ENCODE data around the gene AP5Z1. TPM values are rescaled to one million over a fixed set of nuclear protein-coding genes. Genes with fewer than 3 reads are reported as not detected.

Gene AP5Z1
- total RNA-seq, 1 experiment from 2014 or later: 74.5 TPM

- DNase-seq (ENCODE audit: low spot score): no peak
These were observed 45.6 kb downstream of the AP5Z1 start for GRCh38 chr7:4820967-4821471.

- no peak for DNase-seq (ENCODE audit: low spot score)
These were observed 47.3 kb downstream of the AP5Z1 start for GRCh38 chr7:4822677-4823076.

- DNase-seq (ENCODE audit: low spot score): no peak
These were observed 48.2 kb downstream of the AP5Z1 start for GRCh38 chr7:4823441-4824119.

GRCh38 chr7:4824120-4824775, 48.8 kb downstream of the AP5Z1 start:
- no peak for DNase-seq (ENCODE audit: low spot score)

DNA sequence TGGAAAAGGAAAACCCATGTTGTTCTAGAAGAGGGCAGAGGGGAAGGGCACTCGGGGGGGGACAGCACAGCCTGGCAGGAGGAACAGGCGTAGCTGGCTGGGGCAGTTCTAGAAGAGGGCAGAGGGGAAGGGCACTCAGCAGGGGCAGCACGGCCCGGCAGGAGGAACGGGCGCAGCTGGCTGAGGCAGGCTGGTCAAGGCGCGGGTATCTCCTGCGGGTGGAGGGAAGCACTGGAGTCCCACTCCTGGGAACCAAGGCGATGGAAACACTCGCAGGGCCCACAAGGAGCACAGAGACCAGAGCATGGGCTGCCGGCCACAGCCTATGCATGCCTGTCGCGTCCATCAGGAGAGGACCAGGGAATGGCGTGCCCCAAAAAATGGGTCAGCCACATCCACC, 49.7 kb downstream of the AP5Z1 start:
- DNase-seq (ENCODE audit: low spot score): no peak

GRCh38 chr7:4828720-4829383, 53.4 kb downstream of the AP5Z1 start:
- no peak for DNase-seq (ENCODE audit: low spot score)

GRCh38 chr7:4830176-4830575, 54.8 kb downstream of the AP5Z1 start:
- peak; percentile 84 for DNase-seq (ENCODE audit: low spot score)

GRCh38 chr7:4831723-4832495, 56.5 kb downstream of the AP5Z1 start:
- DNase-seq (ENCODE audit: low spot score): no peak

- DNase-seq (ENCODE audit: low spot score): no peak
These were observed 57.3 kb downstream of the AP5Z1 start for GRCh38 chr7:4832711-4833110.

- no peak for DNase-seq (ENCODE audit: low spot score)
These were observed 57.8 kb downstream of the AP5Z1 start for GRCh38 chr7:4833176-4833575.

DNA sequence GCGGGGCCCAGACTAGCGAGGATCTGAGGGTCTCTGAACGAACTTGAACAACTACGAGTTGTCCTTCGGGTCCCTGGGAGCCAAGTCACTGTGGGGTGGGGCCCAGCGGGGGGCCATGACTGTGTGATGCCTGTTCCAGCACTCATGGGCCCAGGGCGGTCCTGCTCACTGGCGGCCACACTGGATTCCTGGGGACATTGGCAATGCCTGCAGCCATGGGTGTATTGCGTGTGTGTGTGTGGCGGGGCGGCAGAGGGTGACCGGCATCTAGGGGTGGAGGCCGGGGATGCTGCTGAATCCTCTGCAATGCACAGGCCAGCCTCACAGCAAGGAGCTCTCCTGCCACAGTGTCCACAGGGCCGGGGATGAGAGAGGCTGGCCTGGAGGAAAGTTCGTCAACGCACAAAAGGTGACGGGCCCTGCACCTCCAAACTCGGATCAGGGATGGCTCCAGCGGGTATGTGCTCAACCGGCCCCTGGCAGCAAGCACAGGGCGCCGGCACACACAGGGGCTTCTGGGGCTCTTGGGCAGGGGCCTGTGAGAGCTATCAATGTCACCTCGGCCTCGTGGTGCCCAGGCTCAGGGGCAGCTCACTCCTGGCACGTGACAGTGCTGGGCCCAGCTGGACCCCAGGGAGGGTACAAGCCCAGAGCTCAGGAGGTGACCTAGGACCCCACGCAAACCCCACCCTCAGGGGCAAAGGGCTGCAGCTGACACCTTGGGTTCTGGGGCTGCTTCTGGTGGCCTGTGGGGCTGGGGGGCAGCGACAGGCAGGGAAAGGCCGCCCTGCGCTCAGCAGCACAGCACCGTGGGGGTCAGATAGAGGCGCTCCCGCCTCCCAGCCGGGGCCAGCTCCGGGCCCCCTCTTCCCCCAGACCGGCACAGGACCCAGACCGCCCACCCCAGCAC, 58.5 kb downstream of the AP5Z1 start:
- DNase-seq (ENCODE audit: low spot score): no peak

DNA sequence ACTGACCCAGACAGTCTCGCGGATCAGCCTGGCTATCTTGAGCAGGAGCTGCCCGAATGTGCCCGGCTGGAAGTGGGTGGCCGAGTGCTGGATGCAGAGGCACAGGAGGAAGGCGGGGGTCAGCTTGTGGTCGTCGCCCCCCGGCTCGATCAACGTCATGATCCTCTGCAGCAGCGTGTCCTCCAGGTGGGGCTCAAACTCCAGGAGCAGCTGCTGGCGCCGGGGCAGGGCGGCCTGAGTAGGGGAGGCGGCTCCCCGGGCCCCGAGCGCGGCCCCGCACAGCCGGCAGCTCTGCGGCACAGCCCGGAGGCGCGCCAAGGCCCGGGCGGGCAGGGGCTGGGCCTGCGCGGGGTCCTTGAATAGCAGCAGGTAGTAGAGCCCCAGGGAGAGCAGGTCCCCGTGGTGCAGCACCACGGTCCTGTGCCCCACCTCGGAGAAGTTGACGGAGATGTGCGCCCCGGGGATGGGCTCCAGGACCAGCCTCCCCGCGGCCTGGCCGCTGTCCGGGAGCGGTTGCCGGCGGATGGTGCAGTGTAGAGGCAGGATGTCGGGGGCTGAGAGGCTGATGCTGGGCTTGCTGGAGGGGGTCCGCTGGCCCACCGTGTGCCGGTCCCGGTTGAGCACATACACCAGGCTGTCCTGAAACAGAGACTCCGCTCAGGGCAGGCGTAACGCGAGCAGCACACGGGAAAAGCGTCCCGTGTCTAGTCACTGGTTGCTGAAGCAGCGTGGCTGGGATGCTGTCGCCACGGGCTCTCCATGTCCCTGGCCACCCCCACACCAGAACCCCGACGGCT, 59.4 kb downstream of the AP5Z1 start:
- DNase-seq (ENCODE audit: low spot score): no peak

DNA sequence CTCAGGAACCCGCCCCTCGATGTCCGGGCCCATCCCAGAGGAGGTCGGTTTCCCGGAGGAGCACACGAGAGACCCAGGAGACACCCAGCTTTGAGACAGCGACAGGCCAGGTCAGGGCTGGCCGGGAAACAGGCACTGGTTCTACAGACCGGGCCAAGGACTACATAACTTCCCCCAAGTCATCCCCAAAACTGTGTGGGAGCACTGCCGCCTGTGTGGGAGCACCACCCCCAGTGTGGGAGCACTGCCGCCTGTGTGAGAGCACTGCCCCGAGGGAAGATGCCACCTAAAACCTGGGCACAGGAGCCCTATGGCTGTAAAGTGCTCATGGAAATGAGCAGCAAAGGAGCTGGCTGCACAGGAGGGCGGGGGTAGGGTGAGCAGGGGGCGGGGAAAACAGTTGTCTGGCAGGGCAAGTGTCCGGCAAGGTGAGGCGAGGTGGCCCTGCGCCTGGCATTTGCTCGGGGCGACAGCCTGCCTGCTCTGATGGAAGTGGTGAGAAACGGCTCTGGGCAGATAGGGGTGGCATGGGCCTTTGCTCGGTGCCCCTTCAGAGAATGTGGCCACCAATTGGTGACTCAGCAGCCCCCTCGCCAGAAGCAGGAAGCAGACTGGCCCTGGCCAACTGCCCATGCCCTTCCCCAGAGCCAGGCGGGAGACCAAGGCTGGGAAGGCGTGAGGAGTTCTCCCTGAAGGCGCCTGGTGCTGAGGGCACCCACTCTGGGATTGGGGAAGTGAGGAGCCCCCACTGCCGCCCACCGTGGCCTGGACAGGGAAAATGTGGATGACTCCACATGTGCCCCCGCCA, 60.2 kb downstream of the AP5Z1 start:
- no peak for DNase-seq (ENCODE audit: low spot score)

- no peak for DNase-seq (ENCODE audit: low spot score)
These were observed 60.8 kb downstream of the AP5Z1 start for GRCh38 chr7:4836206-4836661.

DNA sequence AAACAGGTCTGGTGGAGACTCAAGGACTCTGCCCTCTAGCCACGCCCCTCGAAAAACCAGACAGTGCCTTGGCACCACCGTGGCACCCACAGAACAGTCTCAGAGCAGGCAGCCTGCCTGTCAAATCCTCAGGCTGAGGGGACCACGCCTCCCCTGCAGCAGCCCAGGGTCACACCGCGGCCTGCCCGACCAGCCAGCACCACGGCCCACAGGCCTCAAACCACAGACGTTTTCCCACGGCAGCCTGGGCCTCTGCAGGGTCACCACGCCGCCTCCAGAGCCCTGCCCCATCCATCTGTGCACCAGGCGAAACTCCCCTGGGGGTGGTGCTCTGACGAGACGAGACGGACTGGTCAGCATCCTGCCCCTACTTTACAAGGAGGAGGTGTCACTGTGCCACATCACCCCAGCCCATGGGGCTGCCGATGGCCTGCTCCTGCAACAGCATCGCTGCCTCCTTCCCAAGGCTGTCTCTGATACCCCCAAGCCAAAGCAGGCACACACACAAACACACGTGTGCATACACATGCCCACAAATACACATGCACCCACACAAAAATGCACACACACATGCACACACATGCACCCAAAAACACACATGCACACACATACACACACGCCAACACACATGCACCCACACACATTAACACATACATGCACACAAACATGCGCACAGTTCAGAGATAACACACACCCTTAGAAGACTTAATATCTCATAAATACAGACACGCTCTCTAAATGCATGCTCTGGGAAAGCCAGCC, 61.8 kb downstream of the AP5Z1 start:
- DNase-seq (ENCODE audit: low spot score): no peak

DNA sequence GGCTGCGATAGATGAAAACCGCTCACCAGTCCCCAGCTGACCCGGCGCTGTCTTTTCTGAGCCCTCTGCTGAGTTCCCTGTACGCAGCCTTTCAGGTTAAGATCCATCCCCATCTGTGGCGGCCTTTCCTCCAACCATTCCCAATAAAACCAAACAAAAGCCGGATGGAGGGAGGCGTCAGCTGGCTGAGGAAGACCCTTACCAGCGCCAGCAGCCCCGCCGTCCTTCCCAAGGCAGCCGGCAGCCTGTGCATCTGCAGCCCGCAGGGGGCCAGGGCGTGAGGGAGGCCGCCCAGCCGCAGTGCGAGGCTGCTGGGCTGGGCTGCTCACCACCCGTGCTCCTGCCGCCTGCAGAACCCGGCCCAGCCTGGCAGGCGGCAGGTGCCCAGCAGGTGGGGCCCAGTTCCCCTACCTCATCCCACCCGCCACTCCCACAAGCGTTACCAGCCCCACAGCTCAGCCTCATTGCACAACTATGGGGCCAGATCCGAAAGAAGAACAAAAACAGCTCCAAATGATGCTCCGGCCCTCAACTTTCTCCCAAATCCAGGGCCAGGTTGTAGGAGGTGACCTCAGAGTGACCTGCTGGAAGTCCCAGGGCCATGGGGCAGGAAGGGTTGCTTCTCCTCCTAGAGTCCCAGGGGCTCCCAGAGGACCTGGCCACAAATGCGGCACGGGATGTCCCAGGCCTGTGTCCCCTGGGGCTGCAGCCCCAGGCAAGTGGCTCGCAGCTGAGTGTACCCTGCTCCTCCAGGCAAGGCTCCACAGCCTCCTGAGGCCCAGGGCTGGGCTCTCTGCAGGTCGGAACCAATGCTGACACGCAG, 62.6 kb downstream of the AP5Z1 start:
- DNase-seq (ENCODE audit: low spot score): no peak

DNA sequence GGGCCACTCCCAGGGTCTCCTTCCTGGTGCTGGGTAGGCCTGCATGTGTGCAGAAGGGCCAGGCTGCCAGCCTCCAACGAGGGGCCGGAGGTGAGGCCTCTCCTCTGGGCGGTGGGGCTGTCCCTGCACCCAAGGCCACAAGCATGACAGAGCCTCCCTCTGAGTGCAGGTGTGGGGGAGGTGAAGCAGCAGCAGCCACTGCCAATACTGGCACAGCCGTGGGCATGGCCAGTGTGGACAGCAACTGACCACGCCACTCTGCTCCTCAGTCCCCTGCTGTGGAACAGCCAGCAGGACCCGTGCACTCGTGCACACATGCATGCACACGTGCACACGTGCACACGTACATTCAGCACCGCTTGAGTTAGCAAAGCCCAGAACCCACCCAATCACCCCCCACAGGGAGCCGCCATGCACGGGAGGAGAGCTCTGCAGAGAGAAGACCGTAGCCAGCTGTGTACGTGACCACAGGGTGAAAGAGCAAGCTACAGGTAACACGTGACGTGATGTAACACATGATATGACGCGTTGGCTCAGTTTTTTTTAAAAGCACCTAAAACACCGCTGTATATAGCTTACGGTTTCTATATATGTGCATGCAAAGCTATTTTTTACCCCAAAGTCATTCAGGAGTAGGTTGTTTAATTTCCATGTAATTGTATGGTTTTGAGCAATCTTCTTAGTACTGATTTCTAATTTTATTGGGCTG, 63.4 kb downstream of the AP5Z1 start:
- no peak for DNase-seq (ENCODE audit: low spot score)
